Neural progenitor cell (in vitro differentiated cells): ENCODE measurements around the gene VIM.

Experiments used
- EZH2 ChIP-seq: fragments of 200-600 bp; sonication (generic); IDR thresholded peaks from 2 replicates; pipeline ENCODE4 v1.6.1; 2017; ENCODE audit warnings: antibody characterized with exemption, mild to moderate bottlenecking, moderate library complexity
- EZH2phosphoT487 ChIP-seq: fragments of 200-600 bp; sonication (generic); IDR thresholded peaks from 2 replicates; pipeline ENCODE4 v1.6.1; 2017; ENCODE audit warnings: antibody characterized with exemption
- TF ChIP-seq, protein P1 (sequence below): fragments of 200-600 bp; sonication (generic); IDR thresholded peaks from 2 replicates; pipeline ENCODE4 v1.5.1; 2017; ENCODE audit warnings: antibody characterized with exemption, mild to moderate bottlenecking

DNA sequence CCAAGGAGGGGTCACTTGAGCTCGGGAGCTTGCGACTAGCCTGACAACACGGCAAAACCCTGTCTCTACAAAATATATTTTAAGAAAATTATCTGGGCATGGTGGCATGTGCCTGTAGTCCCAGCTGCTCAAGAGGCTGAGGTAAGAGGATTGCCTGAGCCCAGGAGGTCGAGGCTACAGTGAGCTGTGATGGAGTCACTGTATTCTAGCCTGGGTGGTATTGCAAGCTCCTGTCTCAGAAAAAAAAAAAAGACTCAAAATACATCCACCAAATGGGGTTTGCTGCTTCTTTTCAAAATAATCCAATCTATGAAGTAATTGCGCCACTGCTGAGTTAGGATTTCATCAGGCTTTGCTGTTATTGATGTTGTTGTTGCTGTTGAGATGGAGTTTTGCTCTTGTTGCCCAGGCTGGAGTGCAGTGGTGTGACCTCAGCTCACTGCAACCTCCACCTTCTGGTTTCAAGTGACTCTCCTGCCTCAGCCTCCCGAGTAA lies 11.1 kb upstream of the VIM start:
- TF ChIP-seq, protein P1, sequence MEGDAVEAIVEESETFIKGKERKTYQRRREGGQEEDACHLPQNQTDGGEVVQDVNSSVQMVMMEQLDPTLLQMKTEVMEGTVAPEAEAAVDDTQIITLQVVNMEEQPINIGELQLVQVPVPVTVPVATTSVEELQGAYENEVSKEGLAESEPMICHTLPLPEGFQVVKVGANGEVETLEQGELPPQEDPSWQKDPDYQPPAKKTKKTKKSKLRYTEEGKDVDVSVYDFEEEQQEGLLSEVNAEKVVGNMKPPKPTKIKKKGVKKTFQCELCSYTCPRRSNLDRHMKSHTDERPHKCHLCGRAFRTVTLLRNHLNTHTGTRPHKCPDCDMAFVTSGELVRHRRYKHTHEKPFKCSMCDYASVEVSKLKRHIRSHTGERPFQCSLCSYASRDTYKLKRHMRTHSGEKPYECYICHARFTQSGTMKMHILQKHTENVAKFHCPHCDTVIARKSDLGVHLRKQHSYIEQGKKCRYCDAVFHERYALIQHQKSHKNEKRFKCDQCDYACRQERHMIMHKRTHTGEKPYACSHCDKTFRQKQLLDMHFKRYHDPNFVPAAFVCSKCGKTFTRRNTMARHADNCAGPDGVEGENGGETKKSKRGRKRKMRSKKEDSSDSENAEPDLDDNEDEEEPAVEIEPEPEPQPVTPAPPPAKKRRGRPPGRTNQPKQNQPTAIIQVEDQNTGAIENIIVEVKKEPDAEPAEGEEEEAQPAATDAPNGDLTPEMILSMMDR: no peak
- no peak for TF ChIP-seq EZH2
- TF ChIP-seq EZH2phosphoT487: no peak
